Effector memory CD8-positive, alpha-beta T cell (primary cell): Measurements from ENCODE around the gene SLC17A3.

ENCODE experiments used
- ATAC-seq: fragments of 150-1000 bp; cut with Tn5 transposase; replicated peaks from 2 replicates; pipeline ENCODE4 v1.10.0; 2021; ENCODE audit warnings: mild to moderate bottlenecking, moderate library complexity
- DNase-seq, 3 experiments: peaks; one replicate each; pipeline ENCODE4 v3.0.0; 2021
- H3K27ac Mint-ChIP-seq, 2 donors: one replicate each; pipeline ENCODE4 v1.8.0; 2022; ENCODE audit warnings: mild to moderate bottlenecking in 2 of 2, mixed read lengths in 2 of 2, moderate library complexity in 2 of 2
- H3K27me3 Mint-ChIP-seq, 2 donors: one replicate each; pipeline ENCODE4 v1.8.0; 2022; ENCODE audit warnings: mixed read lengths in 2 of 2
- H3K36me3 Mint-ChIP-seq: one replicate; pipeline ENCODE4 v1.8.0; 2022; ENCODE audit warnings: mild to moderate bottlenecking, moderate library complexity, mixed read lengths; ENCODE audit not compliant: insufficient read depth
- H3K4me1 Mint-ChIP-seq, 2 donors: one replicate each; pipeline ENCODE4 v1.8.0; 2022; ENCODE audit warnings: low read depth in 2 of 2, mixed read lengths in 2 of 2
- H3K4me3 Mint-ChIP-seq, 2 donors: one replicate each; pipeline ENCODE4 v1.8.0; 2022; ENCODE audit warnings: mild to moderate bottlenecking in 2 of 2, mixed read lengths in 2 of 2, moderate library complexity in 2 of 2
- H3K9me3 Mint-ChIP-seq, 2 donors: one replicate each; pipeline ENCODE4 v1.8.0; 2022; ENCODE audit warnings: mixed read lengths in 2 of 2

Gene SLC17A3

GRCh38 chr6:25900843-25901242, 26.8 kb upstream of the SLC17A3 start:
- no peak for ATAC-seq

GRCh38 chr6:25899580-25900408, 25.8 kb upstream of the SLC17A3 start:
- Mint-ChIP-seq H3K4me1 (no peaks in the 10 kb centered on the region), H3K27ac (no peak overlapping the region), H3K4me3 (no peak overlapping the region), H3K9me3 (no peaks in the 10 kb centered on the region), H3K27me3 (peaks cover 14 to 16% of the 10 kb centered on the region in 2 donors), H3K36me3 (no peaks in the 10 kb centered on the region)
- no peak for ATAC-seq
- no peak for DNase-seq

More at GRCh38 chr6:25900843-25901242, 26.8 kb upstream of the SLC17A3 start:
- H3K36me3 Mint-ChIP-seq, result no peaks in the 10 kb centered on the region
- H3K4me3 Mint-ChIP-seq, result no peak overlapping the region
- no peak for DNase-seq
- no peaks in the 10 kb centered on the region for H3K9me3 Mint-ChIP-seq
- H3K4me1 Mint-ChIP-seq, result no peaks in the 10 kb centered on the region
- H3K27ac Mint-ChIP-seq, result no peak overlapping the region
- peaks cover 21 to 23% of the 10 kb centered on the region in 2 donors for H3K27me3 Mint-ChIP-seq

GRCh38 chr6:25899123-25899522, 25.1 kb upstream of the SLC17A3 start:
- Mint-ChIP-seq H3K36me3 (no peaks in the 10 kb centered on the region), H3K27ac (no peak overlapping the region), H3K9me3 (no peaks in the 10 kb centered on the region), H3K27me3 (peaks cover 10 to 12% of the 10 kb centered on the region in 2 donors), H3K4me1 (no peaks in the 10 kb centered on the region), H3K4me3 (no peak overlapping the region)
- ATAC-seq (no peak), DNase-seq (no peak)

- no peak for DNase-seq
- Mint-ChIP-seq H3K4me1 (no peaks in the 10 kb centered on the region), H3K27me3 (peaks cover 9 to 15% of the 10 kb centered on the region in 2 donors), H3K36me3 (no peaks in the 10 kb centered on the region), H3K4me3 (no peak overlapping the region), H3K9me3 (no peaks in the 10 kb centered on the region), H3K27ac (no peak overlapping the region)
- ATAC-seq, result no peak
Measured at GRCh38 chr6:25898289-25898977, 24.4 kb upstream of the SLC17A3 start.

GRCh38 chr6:25896252-25896651, 22.2 kb upstream of the SLC17A3 start:
- ATAC-seq (no peak), DNase-seq (no peak)
- H3K4me1 Mint-ChIP-seq, result no peaks in the 10 kb centered on the region
- no peak overlapping the region for H3K27ac Mint-ChIP-seq
- H3K4me3 Mint-ChIP-seq, result no peak overlapping the region
- no peaks in the 10 kb centered on the region for H3K9me3 Mint-ChIP-seq
- H3K36me3 Mint-ChIP-seq, result no peaks in the 10 kb centered on the region
- peaks cover 0 to 6% of the 10 kb centered on the region in 2 donors for H3K27me3 Mint-ChIP-seq

GRCh38 chr6:25895771-25896170, 21.7 kb upstream of the SLC17A3 start:
- Mint-ChIP-seq H3K9me3 (no peaks in the 10 kb centered on the region), H3K4me1 (no peaks in the 10 kb centered on the region), H3K27ac (no peak overlapping the region)

GRCh38 chr6:25893778-25894177, 19.7 kb upstream of the SLC17A3 start:
- H3K27me3 Mint-ChIP-seq, result peaks cover 0 to 6% of the 10 kb centered on the region in 2 donors
- ATAC-seq, result no peak
- DNase-seq, result no peak
- H3K4me1 Mint-ChIP-seq, result no peaks in the 10 kb centered on the region
- no peaks in the 10 kb centered on the region for H3K36me3 Mint-ChIP-seq
- no peak overlapping the region for H3K27ac Mint-ChIP-seq
- no peak overlapping the region for H3K4me3 Mint-ChIP-seq
- no peaks in the 10 kb centered on the region for H3K9me3 Mint-ChIP-seq

More at GRCh38 chr6:25895771-25896170, 21.7 kb upstream of the SLC17A3 start:
- Mint-ChIP-seq H3K4me3 (no peak overlapping the region), H3K36me3 (no peaks in the 10 kb centered on the region), H3K27me3 (peaks cover 0 to 6% of the 10 kb centered on the region in 2 donors)
- ATAC-seq (no peak), DNase-seq (no peak)

GRCh38 chr6:25892877-25893276, 18.8 kb upstream of the SLC17A3 start:
- H3K27me3 Mint-ChIP-seq, result peaks cover 0 to 6% of the 10 kb centered on the region in 2 donors

GRCh38 chr6:25889877-25890853, 16.1 kb upstream of the SLC17A3 start:
- Mint-ChIP-seq H3K4me1 (no peaks in the 10 kb centered on the region), H3K27ac (no peak overlapping the region), H3K27me3 (peaks cover 0 to 6% of the 10 kb centered on the region in 2 donors), H3K9me3 (no peaks in the 10 kb centered on the region), H3K4me3 (no peak overlapping the region), H3K36me3 (no peaks in the 10 kb centered on the region)
- no peak for ATAC-seq
- DNase-seq, result peak; percentile 11 to 29 (median 23)

More at GRCh38 chr6:25892877-25893276, 18.8 kb upstream of the SLC17A3 start:
- H3K36me3 Mint-ChIP-seq, result no peaks in the 10 kb centered on the region
- no peak overlapping the region for H3K27ac Mint-ChIP-seq
- ATAC-seq (no peak), DNase-seq (no peak)
- no peaks in the 10 kb centered on the region for H3K4me1 Mint-ChIP-seq
- H3K4me3 Mint-ChIP-seq, result no peak overlapping the region
- no peaks in the 10 kb centered on the region for H3K9me3 Mint-ChIP-seq

- no peaks in the 10 kb centered on the region for H3K4me1 Mint-ChIP-seq
- no peak for DNase-seq
- ATAC-seq, result no peak
- H3K9me3 Mint-ChIP-seq, result no peaks in the 10 kb centered on the region
- no peak overlapping the region for H3K4me3 Mint-ChIP-seq
- no peaks in the 10 kb centered on the region for H3K36me3 Mint-ChIP-seq
- H3K27ac Mint-ChIP-seq, result no peak overlapping the region
- H3K27me3 Mint-ChIP-seq, result no peaks in the 10 kb centered on the region
Measured at GRCh38 chr6:25888626-25889025, 14.6 kb upstream of the SLC17A3 start.

GRCh38 chr6:25886066-25886465, 12.0 kb upstream of the SLC17A3 start:
- H3K27ac Mint-ChIP-seq, result no peak overlapping the region
- DNase-seq (no peak), ATAC-seq (no peak)
- H3K36me3 Mint-ChIP-seq, result peaks cover 3% of the 10 kb centered on the region
- H3K4me1 Mint-ChIP-seq, result peaks cover 0 to 6% of the 10 kb centered on the region in 2 donors
- H3K4me3 Mint-ChIP-seq, result no peak overlapping the region
- no peaks in the 10 kb centered on the region for H3K9me3 Mint-ChIP-seq
- no peaks in the 10 kb centered on the region for H3K27me3 Mint-ChIP-seq

GRCh38 chr6:25883991-25884390, 9.9 kb upstream of the SLC17A3 start:
- DNase-seq, result no peak
- no peak overlapping the region for H3K27ac Mint-ChIP-seq

GRCh38 chr6:25883536-25883935, 9.5 kb upstream of the SLC17A3 start:
- Mint-ChIP-seq H3K9me3 (no peaks in the 10 kb centered on the region), H3K27me3 (peaks cover 0 to 5% of the 10 kb centered on the region in 2 donors), H3K4me3 (no peak overlapping the region), H3K4me1 (peaks cover 0 to 6% of the 10 kb centered on the region in 2 donors), H3K36me3 (peaks cover 3% of the 10 kb centered on the region), H3K27ac (no peak overlapping the region)
- ATAC-seq (no peak), DNase-seq (no peak)

More at GRCh38 chr6:25883991-25884390, 9.9 kb upstream of the SLC17A3 start:
- H3K36me3 Mint-ChIP-seq, result peaks cover 3% of the 10 kb centered on the region
- no peaks in the 10 kb centered on the region for H3K9me3 Mint-ChIP-seq
- H3K4me1 Mint-ChIP-seq, result peaks cover 0 to 6% of the 10 kb centered on the region in 2 donors
- ATAC-seq, result no peak
- H3K27me3 Mint-ChIP-seq, result peaks cover 0 to under 1% of the 10 kb centered on the region in 2 donors
- no peak overlapping the region for H3K4me3 Mint-ChIP-seq
